Stimulated activated CD4-positive, alpha-beta T cell treated with anti-CD3 and anti-CD28 coated beads, Interleukin-2, amount 100 ng/mL, for 4 hours (primary cell): ENCODE results near the gene CRLF1.
"Not testable (repeated sequence)": the region's sequence is repeated elsewhere in the genome, so short reads cannot be mapped to it uniquely, and the experiment has no call there.

Experiments
- DNase-seq: peaks from one replicate; pipeline ENCODE4 v3.0.0-alpha.2; 2020; ENCODE audit warnings: low read depth

The CRLF1 gene

DNA sequence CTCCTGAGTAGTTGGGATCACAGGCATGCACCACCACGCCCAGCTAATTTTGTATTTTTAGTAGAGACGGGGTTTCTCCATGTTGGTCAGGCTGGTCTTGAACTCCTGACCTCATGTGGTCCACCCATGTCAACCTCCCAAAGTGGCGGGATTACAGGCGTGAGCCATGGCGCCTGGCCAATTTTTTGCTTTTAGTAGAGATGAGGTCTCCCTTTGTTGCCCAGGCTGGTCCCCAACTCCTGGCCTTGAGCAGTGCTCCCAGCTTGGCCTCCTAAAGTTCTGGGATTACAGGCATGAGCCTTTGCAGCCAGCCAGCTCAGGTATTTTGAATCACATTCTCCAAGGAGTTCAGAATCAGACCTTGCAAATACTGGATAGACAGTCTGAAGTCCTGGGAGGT lies 13.9 kb downstream of the CRLF1 start:
- DNase-seq, result not testable (repeated sequence)

DNA sequence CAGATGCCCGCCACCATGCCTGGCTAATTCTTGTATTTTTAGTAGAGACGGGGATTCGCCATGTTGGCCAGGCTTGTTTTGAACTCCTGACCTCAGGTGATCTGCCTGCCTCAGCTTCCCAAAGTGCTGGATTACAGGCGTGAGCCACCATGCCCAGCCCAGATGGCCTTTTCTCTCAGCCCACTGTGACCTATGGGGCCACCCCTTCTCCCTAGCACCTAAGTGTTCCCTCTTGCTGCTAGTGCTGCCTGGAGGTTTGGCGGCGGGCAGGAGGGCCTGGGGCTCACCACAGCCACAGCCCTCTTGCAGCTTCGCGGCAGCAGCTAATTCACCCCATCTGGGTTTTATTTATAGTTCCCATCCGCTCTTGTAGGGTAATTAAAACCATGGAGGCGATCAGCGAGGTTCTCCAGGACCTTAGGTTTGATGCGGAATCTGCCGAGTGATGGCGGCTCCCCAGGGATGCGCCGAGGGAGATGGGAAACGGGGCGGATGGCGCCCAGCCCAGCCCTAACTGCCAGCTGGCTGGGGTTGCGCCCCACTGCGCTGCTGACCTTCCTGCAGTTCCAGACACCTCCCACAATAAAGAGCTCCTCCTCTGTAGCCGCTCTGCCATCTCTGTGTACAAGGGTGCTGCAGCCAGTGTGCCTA lies 14.7 kb downstream of the CRLF1 start:
- no peak for DNase-seq

DNA sequence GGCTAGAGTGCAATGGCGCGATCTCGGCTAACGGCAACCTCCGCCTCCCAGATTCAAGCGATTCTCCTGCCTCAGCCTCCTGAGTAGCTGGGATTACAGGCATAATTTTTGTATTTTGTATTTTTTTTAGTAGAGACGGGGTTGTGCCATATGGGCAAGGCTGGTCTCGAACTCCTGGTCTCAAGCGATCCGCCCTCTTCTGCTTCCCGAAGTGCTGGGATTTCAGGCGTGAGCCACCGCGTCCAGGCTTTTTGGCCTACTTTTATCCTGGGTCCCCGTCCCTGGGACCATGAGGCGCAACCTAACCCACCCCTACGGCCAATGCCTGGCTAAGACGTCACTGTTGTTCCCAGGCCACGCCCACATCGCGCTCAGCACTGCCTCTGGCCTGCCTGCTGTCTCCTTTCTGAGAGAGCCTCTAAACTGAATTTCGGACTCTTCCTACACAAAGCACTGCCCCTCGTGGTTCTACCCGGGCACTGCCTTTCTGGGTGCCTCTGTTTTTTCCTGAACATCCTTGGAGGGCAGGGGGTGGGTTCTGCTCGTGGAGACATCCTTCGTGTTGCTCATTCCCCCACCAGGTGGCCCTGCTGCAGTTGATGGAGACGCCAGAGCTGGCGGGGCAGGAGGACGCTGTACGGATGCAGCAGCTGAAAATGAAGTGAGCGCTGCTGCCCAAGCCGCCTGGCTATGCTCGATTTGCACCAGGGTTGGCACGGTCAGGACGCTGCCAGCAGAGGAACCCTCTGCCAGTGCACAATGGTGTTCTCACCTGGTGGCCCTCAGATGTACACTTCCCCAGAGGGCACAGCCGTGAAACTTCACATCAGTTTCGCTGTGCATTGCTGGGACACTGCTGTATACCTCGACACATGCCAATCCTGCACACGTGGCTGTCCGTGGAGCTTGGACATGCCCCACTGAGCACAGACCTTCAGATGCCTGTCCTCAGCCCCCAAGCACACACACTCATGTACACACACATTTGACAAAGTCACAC lies 16.0 kb downstream of the CRLF1 start:
- DNase-seq, result no peak

DNA sequence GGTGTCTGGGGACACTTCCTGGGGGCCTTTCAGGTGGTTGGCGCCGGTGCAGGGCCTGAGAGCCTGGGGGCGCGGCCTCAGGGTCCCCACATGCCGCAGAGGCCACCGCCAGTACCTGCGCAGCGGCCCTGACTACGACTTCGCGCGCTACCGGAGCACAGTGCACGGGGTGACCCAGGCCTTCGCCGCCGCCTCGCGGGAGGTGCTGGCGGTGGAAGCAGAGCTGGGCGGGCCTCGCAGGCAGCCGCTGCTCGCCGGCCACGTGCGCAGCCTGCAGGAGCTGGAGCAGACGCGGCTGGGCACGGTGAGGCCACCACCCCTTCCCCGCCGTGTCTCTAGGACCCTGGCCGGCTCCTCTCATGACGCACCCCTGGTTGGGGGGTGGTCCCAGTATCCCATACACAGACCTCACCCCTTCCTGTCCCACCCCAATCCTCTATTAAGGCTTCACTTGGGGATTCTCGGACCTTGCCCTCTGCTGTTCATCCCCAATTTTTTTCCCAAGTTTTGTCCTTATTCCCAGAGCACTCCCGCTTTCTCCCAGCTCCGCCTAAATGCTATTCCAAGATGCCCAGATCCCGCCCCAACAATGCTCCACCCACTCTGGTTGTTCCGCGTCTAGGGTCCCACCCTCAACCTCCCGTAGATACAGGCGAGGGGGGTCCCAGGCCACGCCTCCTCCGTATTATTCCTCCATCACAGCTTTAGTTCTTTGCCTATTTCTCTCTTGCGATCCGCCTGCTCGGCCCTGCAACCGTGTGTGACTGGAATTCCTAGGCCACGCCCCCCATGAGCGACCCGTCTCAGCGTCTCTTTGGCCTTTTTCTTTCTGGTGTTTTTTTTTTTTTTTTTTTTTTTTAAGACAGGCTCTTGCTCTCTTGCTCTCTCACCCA lies 17.0 kb downstream of the CRLF1 start:
- DNase-seq, result peak; percentile 52

DNA sequence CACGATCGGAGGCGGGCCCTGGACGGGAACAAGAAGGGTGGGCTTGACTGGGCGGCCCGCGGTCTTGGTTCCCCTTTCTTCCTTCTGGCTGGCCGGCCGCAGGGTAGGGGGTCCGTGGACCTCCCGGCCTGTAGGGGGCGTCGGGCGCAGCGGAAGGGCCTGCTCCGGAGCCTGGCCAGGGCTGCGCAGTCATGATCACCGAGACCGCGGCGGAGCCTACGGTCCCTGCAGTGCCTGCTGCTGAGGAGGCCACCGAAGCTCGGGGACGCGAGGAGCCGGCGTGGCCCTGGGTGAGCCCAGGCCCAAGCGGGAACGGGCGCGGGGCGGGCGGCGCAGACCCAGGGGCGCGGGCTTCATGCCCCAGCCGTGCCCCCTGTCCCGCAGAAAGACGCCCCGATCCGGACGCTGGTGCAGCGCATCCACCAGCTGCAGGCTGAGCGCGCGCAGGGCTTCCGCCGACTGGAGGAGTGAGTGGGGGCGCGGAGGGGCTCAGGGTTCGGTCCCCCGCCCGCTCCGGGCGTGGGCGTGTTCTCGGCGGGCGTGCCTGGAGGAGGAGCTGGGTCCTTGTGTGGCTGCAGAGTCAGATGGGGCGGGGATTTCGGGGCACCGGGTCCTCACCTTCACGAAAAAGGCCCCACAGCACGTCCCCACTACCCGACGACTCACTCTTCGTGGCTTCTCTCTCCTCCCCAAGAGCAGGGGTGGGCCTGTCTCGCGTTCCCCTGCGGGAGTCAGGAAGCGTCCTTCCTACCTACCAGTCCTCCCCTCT lies 17.8 kb downstream of the CRLF1 start, which contains the start of gene REX1BD:
TSS of gene REX1BD (plus strand) at position 188 of the 769 bp plus-strand sequence. CDS start at position 192, 4 bp downstream.
- DNase-seq, result peak; percentile 90

DNA sequence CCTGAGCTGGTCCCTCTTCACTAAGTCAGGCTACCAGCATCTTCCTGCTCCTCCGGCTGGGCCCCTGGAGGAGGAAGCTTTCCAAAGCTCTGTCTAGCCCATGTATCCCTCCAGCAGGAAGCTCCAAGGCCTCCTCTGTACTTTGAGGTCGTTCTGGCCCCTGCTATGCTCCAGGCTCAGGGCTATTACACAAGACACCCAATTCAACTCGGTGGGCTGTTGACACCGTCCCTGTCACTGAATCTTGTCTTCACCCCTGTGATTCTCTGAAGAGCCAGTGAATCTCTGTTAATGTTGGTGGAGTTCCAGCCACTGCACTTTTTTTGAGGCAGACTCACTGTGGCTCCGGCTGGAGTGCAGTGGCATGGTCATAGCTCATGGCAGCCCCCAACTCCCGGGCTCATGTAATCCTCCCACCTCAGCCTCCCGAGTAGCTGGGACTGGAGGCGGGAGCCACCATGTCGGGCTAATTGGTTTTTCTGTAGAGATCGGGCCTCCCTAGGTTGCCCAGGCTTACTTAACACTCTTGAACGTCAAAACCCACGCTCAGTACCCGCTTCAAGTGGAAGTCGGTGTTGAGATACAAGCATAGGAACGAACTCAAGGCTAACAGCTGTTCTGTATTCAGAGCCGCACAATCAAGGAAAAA lies 18.5 kb downstream of the CRLF1 start:
- DNase-seq, result no peak

DNA sequence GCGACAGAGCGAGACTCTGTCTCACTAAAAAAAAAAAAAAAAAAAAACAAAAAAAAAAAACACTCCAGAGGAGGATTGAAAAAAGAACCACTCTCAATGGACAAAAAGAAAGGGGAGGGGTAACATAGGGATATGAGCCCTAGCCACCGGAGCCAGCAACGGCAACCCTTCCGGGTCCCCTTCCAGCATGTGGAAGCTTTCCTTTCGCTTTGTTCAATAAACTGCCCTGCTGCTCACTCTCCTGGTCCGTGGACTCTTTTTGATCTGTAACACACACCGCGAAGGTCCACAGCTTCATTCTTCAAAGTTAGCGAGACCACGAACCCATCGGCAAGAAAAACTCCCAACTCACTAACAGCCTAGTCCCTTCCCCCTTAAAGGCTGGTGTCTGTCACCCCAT lies 19.0 kb downstream of the CRLF1 start:
- no peak for DNase-seq

DNA sequence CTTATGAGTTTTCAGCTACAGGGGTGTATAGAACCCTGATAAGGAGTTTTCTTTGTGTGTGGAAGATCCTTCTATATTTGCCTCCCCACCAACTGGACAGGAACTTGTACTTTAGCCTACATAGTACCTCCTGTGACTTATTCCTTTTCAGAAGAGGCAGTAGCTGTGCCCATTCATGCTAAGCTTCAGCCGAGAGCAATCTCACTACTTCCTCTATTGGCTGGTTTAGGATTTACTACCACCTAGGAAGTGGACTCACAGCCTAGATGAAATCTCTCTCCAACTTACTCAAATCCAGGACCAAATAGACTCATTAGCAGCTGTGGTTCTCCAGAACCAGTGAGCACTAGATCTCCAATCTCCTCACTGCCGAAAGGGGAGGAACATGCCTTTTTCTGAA lies 20.3 kb downstream of the CRLF1 start:
- no peak for DNase-seq

DNA sequence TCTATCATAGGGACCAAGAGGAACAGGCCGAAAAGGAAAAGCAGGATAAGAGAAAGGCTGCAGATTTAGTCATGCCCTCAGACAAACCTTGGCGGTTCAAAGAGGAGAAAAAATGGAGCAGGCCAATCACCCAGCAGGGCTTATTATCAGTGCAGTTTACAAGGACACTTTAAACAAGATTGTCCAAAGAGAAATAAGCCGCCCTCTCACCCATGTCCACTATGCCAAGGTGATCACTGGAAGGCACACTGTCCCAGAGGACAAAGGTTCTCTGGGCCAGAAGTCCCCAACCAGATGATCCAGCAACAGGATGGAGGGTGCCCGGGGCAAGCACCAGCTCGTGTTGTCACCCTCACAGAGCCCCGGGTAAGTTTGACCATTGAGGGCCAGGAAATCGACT lies 26.3 kb downstream of the CRLF1 start:
- DNase-seq, result no peak

DNA sequence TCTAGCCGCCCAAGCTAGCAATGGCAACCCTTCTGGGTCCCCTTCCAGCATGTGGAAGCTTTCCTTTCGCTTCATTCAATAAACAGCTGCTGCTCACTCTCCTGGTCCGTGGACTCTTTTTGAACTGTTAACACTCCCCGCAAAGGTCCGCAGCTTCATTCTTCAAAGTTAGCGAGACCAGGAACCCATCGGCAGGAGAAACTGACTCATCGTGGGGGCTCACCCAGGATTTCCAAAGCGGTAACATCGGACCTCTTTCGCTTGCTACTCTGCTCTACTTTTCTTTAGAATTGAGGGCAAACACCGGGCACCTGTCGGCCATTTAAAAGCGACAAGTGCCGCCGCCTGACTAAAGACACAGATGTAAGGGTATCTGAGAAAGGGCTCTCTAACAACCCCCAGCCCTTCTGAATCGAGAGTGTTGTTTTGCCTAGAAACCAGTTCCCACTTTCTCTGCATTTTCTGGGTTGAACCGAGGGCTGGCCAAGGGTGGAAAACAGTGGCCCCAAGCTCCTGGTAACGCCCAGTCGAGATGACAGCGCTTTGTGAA lies 29.2 kb downstream of the CRLF1 start:
- DNase-seq, result no peak

DNA sequence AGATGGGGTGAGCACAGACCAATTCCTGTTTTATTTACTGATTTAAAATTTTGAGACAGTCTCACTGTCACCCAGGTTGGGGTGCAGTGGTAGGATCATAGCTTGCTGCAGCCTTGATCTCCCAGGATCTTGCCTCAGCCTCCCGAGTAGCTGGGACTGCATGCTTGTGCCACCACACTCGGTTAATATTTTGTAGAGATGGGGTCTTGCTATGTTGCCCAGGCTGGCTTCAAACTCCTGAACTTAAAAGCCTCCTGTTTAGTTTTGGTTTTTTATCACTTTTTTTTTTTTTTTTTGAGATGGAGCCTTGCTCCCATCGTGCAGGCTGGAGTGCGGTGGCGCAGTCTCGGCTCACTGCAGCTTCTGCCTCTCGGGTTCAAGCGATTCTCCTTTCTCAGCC lies 30.2 kb downstream of the CRLF1 start:
- DNase-seq, result no peak

DNA sequence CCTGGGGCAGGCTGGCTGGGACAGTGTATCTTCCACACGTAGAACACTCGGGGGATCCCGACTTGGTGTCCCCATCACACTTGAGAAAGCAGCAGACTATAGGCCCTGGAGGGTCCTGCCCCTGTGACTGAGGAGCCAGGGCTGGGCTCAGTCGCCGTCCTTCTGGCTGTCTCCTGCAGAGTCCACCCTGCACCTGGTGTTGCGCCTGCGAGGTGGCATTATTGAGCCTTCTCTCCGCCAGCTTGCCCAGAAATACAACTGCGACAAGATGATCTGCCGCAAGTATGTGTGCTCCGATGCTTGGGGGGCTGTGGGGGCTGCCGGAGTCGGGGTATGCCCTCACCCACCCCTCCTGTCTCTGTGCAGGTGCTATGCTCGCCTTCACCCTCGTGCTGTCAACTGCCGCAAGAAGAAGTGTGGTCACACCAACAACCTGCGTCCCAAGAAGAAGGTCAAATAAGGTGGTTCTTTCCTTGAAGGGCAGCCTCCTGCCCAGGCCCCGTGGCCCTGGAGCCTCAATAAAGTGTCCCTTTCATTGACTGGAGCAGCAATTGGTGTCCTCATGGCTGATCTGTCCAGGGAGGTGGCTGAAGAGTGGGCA lies 31.8 kb downstream of the CRLF1 start:
- no peak for DNase-seq

DNA sequence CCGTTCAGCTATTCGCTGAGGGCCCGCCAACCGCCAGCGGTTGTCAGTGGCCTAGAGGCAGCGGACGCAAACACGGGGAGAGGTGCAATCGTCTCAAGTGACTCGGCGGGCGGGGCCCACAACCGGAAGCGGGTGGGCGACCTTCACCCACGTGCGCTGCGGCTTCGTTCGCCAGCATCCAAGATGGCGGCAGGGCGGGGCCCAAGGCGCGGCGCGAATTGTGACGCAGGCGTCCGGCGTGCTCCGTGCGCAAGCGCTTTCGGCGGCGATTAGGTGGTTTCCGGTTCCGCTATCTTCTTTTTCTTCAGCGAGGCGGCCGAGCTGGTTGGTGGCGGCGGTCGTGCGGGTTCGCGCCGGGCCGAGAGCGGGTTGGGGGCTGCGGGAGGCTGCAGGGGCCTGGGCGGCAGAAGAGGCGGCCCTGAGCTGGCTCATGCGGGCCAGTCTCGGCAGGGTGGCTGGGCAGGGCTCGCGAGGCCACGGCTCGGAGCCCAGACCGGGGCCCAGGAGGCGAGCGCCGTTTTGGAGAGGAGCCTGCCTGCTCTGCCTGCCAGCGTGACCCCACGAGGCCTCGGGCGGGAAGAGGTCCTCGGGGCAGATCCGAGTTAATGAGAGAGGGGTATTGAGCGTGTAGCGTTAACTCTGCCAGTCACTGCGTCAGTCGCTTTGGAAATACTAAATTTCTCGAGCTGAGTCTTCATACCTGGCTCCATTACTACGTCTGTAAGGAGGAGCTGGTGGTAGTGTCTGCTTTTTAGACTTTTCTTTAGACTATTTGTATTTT lies 34.8 kb downstream of the CRLF1 start, which contains the start of gene UBA52:
TSS of gene UBA52 (plus strand) at position 294 of the 781 bp plus-strand sequence. CDS start 1,444 bp downstream, outside the sequence.
- peak; percentile 97 for DNase-seq

DNA sequence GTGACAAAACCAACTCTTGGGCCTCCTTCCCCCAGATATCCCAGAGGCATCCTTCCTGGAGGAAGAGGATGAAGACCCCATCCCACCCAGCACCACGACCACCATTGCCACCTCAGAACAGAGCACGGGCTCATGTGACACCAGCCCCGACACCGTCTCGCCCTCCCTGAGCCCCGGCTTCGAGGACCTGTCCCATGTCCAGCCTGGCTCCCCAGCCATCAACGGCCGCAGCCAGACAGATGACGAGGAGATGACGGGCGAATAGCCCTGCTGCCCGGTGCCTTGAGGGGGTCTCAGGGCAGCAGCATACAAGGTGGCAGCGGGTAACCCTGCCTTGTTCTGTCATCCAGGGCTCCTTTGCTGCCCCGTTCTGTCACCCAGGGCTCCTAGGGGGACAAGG lies 38.2 kb downstream of the CRLF1 start:
- no peak for DNase-seq

DNA sequence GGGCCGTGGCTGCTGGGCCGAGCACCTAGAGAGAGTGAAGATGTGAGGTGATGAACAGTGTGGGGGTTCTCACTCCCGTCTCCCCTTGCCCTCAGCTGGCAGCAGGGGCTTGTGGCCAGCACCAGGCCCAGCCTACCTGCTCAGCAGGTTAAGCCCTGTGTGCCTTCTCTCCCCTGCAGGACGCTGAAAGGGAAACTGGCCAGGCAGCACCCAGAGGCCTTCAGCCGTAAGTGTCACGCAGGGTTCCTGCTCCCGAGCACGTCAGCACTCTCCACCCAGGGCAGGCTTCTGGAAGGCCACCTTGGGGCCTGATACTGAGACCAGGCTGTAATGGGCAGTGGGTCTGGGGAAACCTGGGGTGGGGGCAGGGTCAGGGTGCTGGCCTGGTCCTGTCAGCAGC lies 39.6 kb downstream of the CRLF1 start:
- DNase-seq, result no peak

DNA sequence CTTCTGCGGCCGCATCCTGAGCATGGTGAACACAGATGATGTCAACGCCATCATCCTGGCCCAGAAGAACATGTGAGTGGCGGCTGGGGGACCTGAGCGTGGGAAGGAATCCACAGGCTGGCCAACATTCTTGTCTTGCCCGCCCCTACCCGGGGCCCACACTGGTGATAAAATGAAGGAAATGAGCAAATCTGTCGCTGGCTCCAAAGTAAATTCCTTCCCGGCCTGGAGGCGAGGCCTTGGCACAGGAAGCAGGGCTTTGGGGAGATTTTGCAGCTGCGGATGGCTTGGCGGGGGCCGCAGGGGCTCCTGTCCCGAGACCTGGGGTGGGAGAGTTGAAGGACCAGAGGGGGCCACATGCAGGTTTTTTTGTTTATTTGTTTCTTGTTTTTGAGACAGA lies 44.5 kb downstream of the CRLF1 start:
- DNase-seq, result no peak

DNA sequence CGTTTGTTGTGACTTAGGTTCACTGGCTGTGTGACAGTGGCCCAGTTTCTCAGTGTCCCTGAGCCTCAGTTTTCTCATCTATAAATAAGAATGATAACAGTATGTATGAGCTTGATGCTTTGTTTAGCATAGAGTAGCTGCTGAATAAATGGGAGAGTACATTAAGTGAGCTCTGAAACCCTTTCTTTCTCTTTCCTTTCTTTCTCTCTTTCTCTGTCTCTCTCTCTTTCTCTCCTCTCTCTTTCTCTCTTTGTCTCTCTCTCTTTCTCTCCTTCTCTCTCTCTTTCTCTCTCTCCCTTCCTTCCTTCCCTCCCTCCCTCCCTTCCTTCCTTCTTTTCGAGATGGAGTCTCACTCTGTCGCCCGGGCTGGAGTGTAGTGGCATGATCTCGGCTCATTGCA lies 46.9 kb downstream of the CRLF1 start:
- no peak for DNase-seq

DNA sequence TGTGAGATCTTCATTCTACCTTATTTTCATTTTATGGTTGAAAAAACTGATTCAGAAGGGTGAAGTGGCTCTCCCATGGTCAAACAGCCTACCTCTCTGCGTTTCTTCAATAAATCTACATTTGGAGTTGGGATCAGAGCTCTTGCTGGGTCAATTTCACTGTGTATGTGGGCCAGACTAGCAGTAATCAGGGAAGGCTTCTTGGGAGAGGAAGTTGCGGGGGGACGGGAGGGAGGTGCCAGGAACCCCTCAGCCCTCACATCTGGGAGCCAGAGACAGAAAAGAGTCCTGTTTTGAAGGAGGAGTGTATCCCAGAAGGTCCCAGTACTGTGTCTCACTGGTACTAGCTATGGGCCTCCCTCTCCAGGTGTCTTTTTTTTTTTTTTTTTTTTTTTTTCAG lies 48.0 kb downstream of the CRLF1 start:
- no peak for DNase-seq

DNA sequence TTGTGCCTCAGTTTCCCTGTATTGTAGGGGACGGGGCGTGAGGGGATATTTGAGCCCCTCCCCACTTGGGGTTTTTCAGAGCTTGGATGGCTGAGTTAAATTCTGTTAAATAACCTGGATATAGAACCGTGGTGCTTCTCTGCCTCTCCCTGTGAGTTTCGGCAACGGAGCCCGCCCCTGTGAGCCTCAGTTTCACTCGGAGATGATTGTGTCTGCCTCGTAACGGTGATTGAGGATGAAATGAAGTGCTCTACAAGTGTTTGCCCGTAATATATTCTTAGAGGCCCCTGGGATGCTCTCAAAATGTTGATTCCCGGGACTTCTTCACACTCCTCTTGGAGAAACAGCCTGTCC lies 48.4 kb downstream of the CRLF1 start:
- no peak for DNase-seq
